ENCODE measurements around the gene NDFIP1. TPM values are rescaled to one million over a fixed set of nuclear protein-coding genes. Genes with fewer than 3 reads are reported as not detected.

Gene NDFIP1
- total RNA-seq, 1 experiment from 2014 or later: 26.6 TPM

GRCh38 chr5:142117579-142118151, 9.1 kb downstream of the NDFIP1 start:
- Histone ChIP-seq H2BK5ac (ENCODE audit: insufficient read length, low read length) (no peak overlapping the region), H2AK5ac (ENCODE audit: insufficient read length, low read length) (no peak overlapping the region), H2BK120ac (ENCODE audit: low read depth, low read length, poor library complexity, severe bottlenecking) (no peak overlapping the region), H3K27ac (ENCODE audit: insufficient read length, low read depth, low read length) (no peak overlapping the region), H3K23ac (ENCODE audit: insufficient read length, low read depth, low read length) (no peak overlapping the region), H3K9me3 (ENCODE audit: control insufficient read depth, low read depth, low read length) (no peaks in the 10 kb centered on the region), H3K4me2 (ENCODE audit: insufficient read depth, insufficient read length, low read length) (no peak overlapping the region), H3K14ac (ENCODE audit: insufficient read depth, low read length) (no peak overlapping the region), H3K23me2 (ENCODE audit: insufficient read length, low read depth, low read length, poor library complexity, severe bottlenecking) (no peaks in the 10 kb centered on the region), H3K4ac (ENCODE audit: low read depth, low read length) (no peak overlapping the region), H4K8ac (replicated peaks; ENCODE audit: insufficient read length, low read depth, low read length) (no peak overlapping the region), H3K9ac (ENCODE audit: extremely low read depth, insufficient read length, low read length) (no peak overlapping the region), H3K79me1 (ENCODE audit: insufficient read depth, low read depth, low read length, poor library complexity, severe bottlenecking) (peaks cover 4% of the 10 kb centered on the region), H3K56ac (ENCODE audit: insufficient read length, low read depth, low read length) (no peak overlapping the region), H4K5ac (ENCODE audit: insufficient read length, low read depth, low read length) (no peak overlapping the region), H3K18ac (ENCODE audit: insufficient read length, low read depth, low read length) (no peak overlapping the region), H3K79me2 (ENCODE audit: insufficient read depth, low read length) (peaks cover 2% of the 10 kb centered on the region; the same call in 1 of the 2 replicates), H3K4me1 (ENCODE audit: insufficient read depth, low read length) (peaks cover 2% of the 10 kb centered on the region; the same call in 1 of the 2 replicates), H2BK12ac (ENCODE audit: insufficient read length, low read depth, low read length) (no peak overlapping the region), H2BK15ac (ENCODE audit: low read depth, low read length) (no peak overlapping the region), H3K27me3 (ENCODE audit: insufficient read depth, low read length) (no peaks in the 10 kb centered on the region), H3T11ph (ENCODE audit: low read length) (no peak overlapping the region), H4K91ac (ENCODE audit: insufficient read length, low read depth, low read length) (no peak overlapping the region), H4K20me1 (ENCODE audit: control insufficient read depth, insufficient read depth, insufficient read length) (no peaks in the 10 kb centered on the region), H2AFZ (ENCODE audit: low read length) (no peak overlapping the region), H2BK20ac (ENCODE audit: low read depth, low read length, poor library complexity, severe bottlenecking) (no peak overlapping the region)
- DNase-seq: no peak
- no peaks in the 10 kb centered on the region for H3K9me3 Mint-ChIP-seq
- peaks cover 0 to 14% (median 5%) of the 10 kb centered on the region in 3 experiments; a peak in 4 of 7 replicates for H3K36me3 Mint-ChIP-seq (ENCODE audit: insufficient read depth in 1 of 3, low read depth in 3 of 3)
- no peaks in the 10 kb centered on the region for H3K27me3 Mint-ChIP-seq (ENCODE audit: low read depth)
- no peak overlapping the region for H3K4me3 Mint-ChIP-seq
- WGBS (ENCODE audit: extremely low coverage, insufficient read length, low lambda C conversion rate): no CpG with 5 or more reads among the region's 5 CpGs
- TF ChIP-seq CTCF (conservative IDR thresholded peaks at IDR 0.05): no peak
- peaks cover 10 to 13% of the 10 kb centered on the region in 2 experiments for H3K4me1 Mint-ChIP-seq
- H3K27ac Mint-ChIP-seq: peak overlapping the region in 1 of 3 experiments; percentile 88; a peak in 2 of 7 replicates

Measured in H9 (cell line).